Prostate gland (tissue), 2 donors: ENCODE results near the gene ABCG1. TPM values are rescaled to one million over a fixed set of nuclear protein-coding genes. Genes with fewer than 3 reads are reported as not detected.

Experiments
- DNase-seq: peaks from one replicate; pipeline ENCODE4 v3.0.0-alpha.2; 2019; ENCODE audit warnings: low spot score
- H3K27ac ChIP-seq, 2 donors: fragments of 200-600 bp; sonication (generic); 2 replicates each; pipeline ENCODE4 v1.5.1; 2017 to 2019
- H3K27me3 ChIP-seq: fragments of 200-600 bp; sonication (generic); replicated peaks from 2 replicates; pipeline ENCODE4 v1.5.1; 2019; ENCODE audit not compliant: insufficient read depth
- H3K36me3 ChIP-seq, 2 donors: fragments of 200-600 bp; sonication (generic); 1 replicate in 1 of 2; 2 replicates in 1 of 2; pipeline versions ENCODE4 v1.5.1 to v1.8.1; 2017 to 2019
- H3K4me1 ChIP-seq: fragments of 200-600 bp; sonication (generic); replicated peaks from 2 replicates; pipeline ENCODE4 v1.5.1; 2019
- H3K4me3 ChIP-seq, 2 donors: fragments of 200-600 bp; sonication (generic); 2 replicates each; pipeline ENCODE4 v1.5.1; 2017 to 2019
- H3K9me3 ChIP-seq: fragments of 200-600 bp; sonication (generic); 2 replicates; pipeline ENCODE4 v1.5.1; 2017
- POLR2A ChIP-seq: fragments of 450-650 bp; IDR thresholded peaks from one replicate; pipeline ENCODE4 v1.6.1; 2016; ENCODE audit warnings: antibody characterized with exemption, mild to moderate bottlenecking
- POLR2AphosphoS5 ChIP-seq: sonication (generic); formaldehyde crosslinking; IDR thresholded peaks from one replicate; pipeline ENCODE4 v1.6.1; 2017; ENCODE audit warnings: antibody characterized with exemption
- WGBS: methylation state at CpG from one replicate; pipeline ENCODE4 v1.1.5; 2018; 5-methylcytosine and 5-hydroxymethylcytosine counted together
- intact Hi-C: fragments of 100-400 bp; cut with DNase I; formaldehyde crosslinking; loops from one replicate; pipeline ENCODE4 v1.14.2; 2022
- total RNA-seq, 2 donors: library from RNA; depleted of rRNA; stranded (reverse); fragments of >200 nt; gene quantifications; one replicate each; pipeline ENCODE4 v1.1.0, GENCODE V29; 2016
- TF ChIP-seq, protein P1 (sequence below), 4 experiments: fragments of 200-600 bp in 2 of 4; fragments of 450-650 bp in 2 of 4; sonication (generic) in 2 of 4; IDR thresholded peaks; 1 replicate in 3 of 4; 2 replicates in 1 of 4; pipeline ENCODE4 v1.5.1; 2016 to 2019; ENCODE audit warnings: antibody characterized with exemption in 4 of 4, mild to moderate bottlenecking in 2 of 4, moderate library complexity in 2 of 4

The ABCG1 gene
- total RNA-seq, 2 donors from 2014 or later = 22.7 to 28.3 TPM

- Histone ChIP-seq H3K27me3 (no peaks in the 10 kb centered on the region), H3K36me3 (no peaks in the 10 kb centered on the region), H3K9me3 (no peaks in the 10 kb centered on the region), H3K4me3 (no peak overlapping the region), H3K27ac (no peak overlapping the region), H3K4me1 (no peaks in the 10 kb centered on the region)
- no peak for DNase-seq
- whole genome bisulfite sequencing = 44% methylated on average over 12 of the region's 12 CpGs
- TF ChIP-seq, protein P1, sequence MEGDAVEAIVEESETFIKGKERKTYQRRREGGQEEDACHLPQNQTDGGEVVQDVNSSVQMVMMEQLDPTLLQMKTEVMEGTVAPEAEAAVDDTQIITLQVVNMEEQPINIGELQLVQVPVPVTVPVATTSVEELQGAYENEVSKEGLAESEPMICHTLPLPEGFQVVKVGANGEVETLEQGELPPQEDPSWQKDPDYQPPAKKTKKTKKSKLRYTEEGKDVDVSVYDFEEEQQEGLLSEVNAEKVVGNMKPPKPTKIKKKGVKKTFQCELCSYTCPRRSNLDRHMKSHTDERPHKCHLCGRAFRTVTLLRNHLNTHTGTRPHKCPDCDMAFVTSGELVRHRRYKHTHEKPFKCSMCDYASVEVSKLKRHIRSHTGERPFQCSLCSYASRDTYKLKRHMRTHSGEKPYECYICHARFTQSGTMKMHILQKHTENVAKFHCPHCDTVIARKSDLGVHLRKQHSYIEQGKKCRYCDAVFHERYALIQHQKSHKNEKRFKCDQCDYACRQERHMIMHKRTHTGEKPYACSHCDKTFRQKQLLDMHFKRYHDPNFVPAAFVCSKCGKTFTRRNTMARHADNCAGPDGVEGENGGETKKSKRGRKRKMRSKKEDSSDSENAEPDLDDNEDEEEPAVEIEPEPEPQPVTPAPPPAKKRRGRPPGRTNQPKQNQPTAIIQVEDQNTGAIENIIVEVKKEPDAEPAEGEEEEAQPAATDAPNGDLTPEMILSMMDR (IDR thresholded peaks at IDR 0.05) = no peak
- TF ChIP-seq POLR2AphosphoS5 (no peak), POLR2A (no peak)
- intact Hi-C loops = no loop called here
Measured at GRCh38 chr21:42302076-42302650, 83.2 kb downstream of the ABCG1 start.

DNA sequence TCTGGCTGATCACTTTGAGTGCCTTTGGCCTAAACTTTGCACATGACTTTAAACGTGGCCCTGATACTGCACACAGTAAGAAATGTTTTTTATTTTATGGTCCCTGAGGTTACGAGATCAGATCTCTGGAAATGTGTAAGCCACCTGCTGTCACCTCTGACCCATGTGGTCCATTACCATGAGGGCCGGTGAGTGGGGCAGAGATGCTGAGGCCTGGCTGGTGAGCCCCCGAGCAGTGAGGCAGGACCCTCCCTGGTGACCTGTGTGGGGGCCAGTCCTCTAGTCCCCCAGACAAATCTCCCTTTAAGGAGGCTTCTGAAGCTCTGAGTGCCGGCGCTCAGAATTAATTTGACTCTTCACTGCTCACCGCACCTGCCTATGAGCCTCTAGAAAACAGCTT is 83.9 kb downstream of the ABCG1 start:
- no peaks in the 10 kb centered on the region for H3K27me3 ChIP-seq
- no peak overlapping the region for H3K27ac ChIP-seq
- no peaks in the 10 kb centered on the region for H3K9me3 ChIP-seq
- TF ChIP-seq POLR2A = no peak
- TF ChIP-seq POLR2AphosphoS5 = no peak
- WGBS = 77% methylated on average over 6 of the region's 7 CpGs
- no peaks in the 10 kb centered on the region for H3K36me3 ChIP-seq
- H3K4me3 ChIP-seq = no peak overlapping the region
- DNase-seq = no peak
- intact Hi-C loops = no loop called here
- no peaks in the 10 kb centered on the region for H3K4me1 ChIP-seq

DNA sequence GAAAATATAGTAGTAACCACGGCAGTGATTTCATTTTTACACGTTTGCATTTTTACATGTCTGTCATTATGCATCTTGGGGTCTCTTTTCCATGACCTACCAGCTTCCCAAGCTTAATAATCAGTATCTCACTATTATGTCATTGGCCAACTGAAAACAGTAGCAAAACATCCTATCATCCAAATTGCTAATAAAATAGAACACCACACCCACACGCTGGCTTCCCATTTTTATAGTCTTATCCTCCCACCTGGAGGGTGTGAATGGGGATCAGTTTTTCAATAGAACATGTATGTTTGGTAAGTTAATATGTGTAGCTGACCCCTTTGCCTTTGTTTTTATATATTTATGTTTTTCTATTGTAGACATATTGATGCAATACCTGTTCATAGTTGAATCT is 84.5 kb downstream of the ABCG1 start:
- H3K27ac ChIP-seq = no peak overlapping the region
- DNase-seq = no peak

GRCh38 chr21:42304556-42305454 is 85.9 kb downstream of the ABCG1 start:
- H3K36me3 ChIP-seq = no peaks in the 10 kb centered on the region
- H3K27ac ChIP-seq = no peak overlapping the region
- no peak for DNase-seq
- WGBS = 85% methylated on average over 21 of the region's 22 CpGs
- H3K4me3 ChIP-seq = no peak overlapping the region
- H3K27me3 ChIP-seq = no peaks in the 10 kb centered on the region
- no peaks in the 10 kb centered on the region for H3K4me1 ChIP-seq
- H3K9me3 ChIP-seq = no peaks in the 10 kb centered on the region
- intact Hi-C loops = no loop called here
- TF ChIP-seq, protein P1 (IDR thresholded peaks at IDR 0.05) = no peak
- no peak for TF ChIP-seq POLR2A
- no peak for TF ChIP-seq POLR2AphosphoS5

More for the DNA sequence above, 84.5 kb downstream of the ABCG1 start:
- H3K9me3 ChIP-seq = no peaks in the 10 kb centered on the region
- H3K4me1 ChIP-seq = no peaks in the 10 kb centered on the region
- H3K4me3 ChIP-seq = no peak overlapping the region
- H3K36me3 ChIP-seq = no peaks in the 10 kb centered on the region
- no peaks in the 10 kb centered on the region for H3K27me3 ChIP-seq
- intact Hi-C loops = no loop called here
- 59% methylated on average over 3 of the region's 3 CpGs for WGBS
- no peak for TF ChIP-seq POLR2A
- no peak for TF ChIP-seq POLR2AphosphoS5
- TF ChIP-seq, protein P1 (IDR thresholded peaks at IDR 0.05) = no peak

- Histone ChIP-seq H3K27me3 (no peaks in the 10 kb centered on the region), H3K36me3 (no peaks in the 10 kb centered on the region), H3K4me3 (no peak overlapping the region), H3K9me3 (no peaks in the 10 kb centered on the region), H3K4me1 (no peaks in the 10 kb centered on the region), H3K27ac (no peak overlapping the region)
- 95% methylated on average over 33 of the region's 33 CpGs for WGBS
- intact Hi-C loops = no loop called here
- DNase-seq = no peak
- TF ChIP-seq POLR2A = no peak
- TF ChIP-seq POLR2AphosphoS5 = no peak
- TF ChIP-seq, protein P1 (IDR thresholded peaks at IDR 0.05) = no peak
Measured at GRCh38 chr21:42305707-42306147, 86.8 kb downstream of the ABCG1 start.
